ENCODE results near the gene SPINK1. TPM values are rescaled to one million over a fixed set of nuclear protein-coding genes. Genes with fewer than 3 reads are reported as not detected.
"Not testable (repeated sequence)": the region's sequence is repeated elsewhere in the genome, so short reads cannot be mapped to it uniquely, and the experiment has no call there.

Gene SPINK1
- total and polyA plus RNA-seq, 2 donors from 2014 or later, result 2.2 to 234 TPM

DNA sequence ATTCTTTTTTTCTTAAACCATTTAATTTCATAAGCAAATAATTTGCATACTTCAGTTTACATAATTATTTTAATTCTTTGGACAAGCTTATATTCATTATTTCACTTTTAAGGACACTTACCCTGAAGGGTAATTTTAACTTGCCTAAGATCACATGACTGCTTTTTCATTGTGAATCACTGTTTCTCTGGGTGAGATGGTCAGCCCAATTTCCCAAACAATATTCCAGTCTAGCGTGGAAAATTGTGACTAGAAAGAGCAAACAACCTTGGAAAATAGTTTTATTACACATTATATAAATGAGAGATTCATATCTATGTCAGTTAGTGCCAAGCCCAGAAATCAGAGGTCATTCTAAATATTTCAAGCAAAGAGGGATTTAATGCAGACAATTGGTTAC, 27.5 kb downstream of the SPINK1 start:
- no peaks in the 10 kb centered on the region for H3K9me3 ChIP-seq (ENCODE audit: control insufficient read depth in 2 of 3, insufficient read depth in 1 of 3, low read length in 3 of 3)
- no peak overlapping the region for H3K9ac ChIP-seq (ENCODE audit: low read length in 3 of 3)
- intact Hi-C loops (cut with DNase I), result no loop called here
- H3K27ac ChIP-seq (ENCODE audit: low read depth in 2 of 2, low read length in 2 of 2), result no peak overlapping the region
- no peak overlapping the region for H3K4me3 ChIP-seq (ENCODE audit: low read length in 3 of 3)
- TF ChIP-seq, protein P1, sequence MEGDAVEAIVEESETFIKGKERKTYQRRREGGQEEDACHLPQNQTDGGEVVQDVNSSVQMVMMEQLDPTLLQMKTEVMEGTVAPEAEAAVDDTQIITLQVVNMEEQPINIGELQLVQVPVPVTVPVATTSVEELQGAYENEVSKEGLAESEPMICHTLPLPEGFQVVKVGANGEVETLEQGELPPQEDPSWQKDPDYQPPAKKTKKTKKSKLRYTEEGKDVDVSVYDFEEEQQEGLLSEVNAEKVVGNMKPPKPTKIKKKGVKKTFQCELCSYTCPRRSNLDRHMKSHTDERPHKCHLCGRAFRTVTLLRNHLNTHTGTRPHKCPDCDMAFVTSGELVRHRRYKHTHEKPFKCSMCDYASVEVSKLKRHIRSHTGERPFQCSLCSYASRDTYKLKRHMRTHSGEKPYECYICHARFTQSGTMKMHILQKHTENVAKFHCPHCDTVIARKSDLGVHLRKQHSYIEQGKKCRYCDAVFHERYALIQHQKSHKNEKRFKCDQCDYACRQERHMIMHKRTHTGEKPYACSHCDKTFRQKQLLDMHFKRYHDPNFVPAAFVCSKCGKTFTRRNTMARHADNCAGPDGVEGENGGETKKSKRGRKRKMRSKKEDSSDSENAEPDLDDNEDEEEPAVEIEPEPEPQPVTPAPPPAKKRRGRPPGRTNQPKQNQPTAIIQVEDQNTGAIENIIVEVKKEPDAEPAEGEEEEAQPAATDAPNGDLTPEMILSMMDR (IDR thresholded peaks at IDR 0.05; ENCODE audit: borderline replicate concordance, extremely low read depth, insufficient read depth), result no peak
- FAIRE-seq (no peak), DNase-seq (no peak)
- H3K36me3 ChIP-seq (ENCODE audit: control insufficient read depth in 2 of 3, insufficient read depth in 3 of 3, low read length in 3 of 3), result no peaks in the 10 kb centered on the region
- no peaks in the 10 kb centered on the region for H3K27me3 ChIP-seq (ENCODE audit: control insufficient read depth, insufficient read depth, low read length)
- H3K4me1 ChIP-seq (ENCODE audit: control insufficient read depth in 2 of 3, insufficient read depth in 2 of 3, low read depth in 1 of 3, low read length in 3 of 3), result no peaks in the 10 kb centered on the region

- H3K9me3 ChIP-seq (ENCODE audit: control insufficient read depth in 2 of 3, insufficient read depth in 1 of 3, low read length in 3 of 3); FAIRE-seq; H3K27ac ChIP-seq (ENCODE audit: low read depth in 2 of 2, low read length in 2 of 2); DNase-seq; intact Hi-C loops (cut with DNase I); H3K9ac ChIP-seq (ENCODE audit: low read length in 3 of 3); H3K4me1 ChIP-seq (ENCODE audit: control insufficient read depth in 2 of 3, insufficient read depth in 2 of 3, low read depth in 1 of 3, low read length in 3 of 3); H3K27me3 ChIP-seq (ENCODE audit: control insufficient read depth, insufficient read depth, low read length); H3K36me3 ChIP-seq (ENCODE audit: control insufficient read depth in 2 of 3, insufficient read depth in 3 of 3, low read length in 3 of 3); H3K4me3 ChIP-seq (ENCODE audit: low read length in 3 of 3): not testable (repeated sequence)
These were observed 28.3 kb downstream of the SPINK1 start for GRCh38 chr5:147803161-147803560.

DNA sequence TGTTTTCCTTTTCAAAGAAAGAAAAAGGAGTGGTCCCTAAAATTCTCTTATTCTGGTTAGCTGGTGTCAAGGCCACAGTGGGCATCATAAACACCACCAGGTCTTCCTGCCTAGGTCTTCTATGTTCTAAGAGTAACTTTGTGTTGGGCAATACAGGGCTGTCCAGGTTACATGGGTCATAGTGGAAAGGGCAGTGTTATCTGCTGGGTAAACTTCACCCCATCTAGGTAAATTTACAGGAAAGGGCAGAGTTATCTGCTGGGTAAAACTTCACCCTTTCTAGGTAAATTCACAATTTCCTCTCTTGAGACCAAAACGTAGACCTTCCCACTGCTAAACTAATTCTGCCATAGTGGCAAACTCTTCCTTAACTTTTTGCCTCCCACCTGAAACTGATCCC, 30.0 kb downstream of the SPINK1 start:
- no peaks in the 10 kb centered on the region for H3K36me3 ChIP-seq (ENCODE audit: control insufficient read depth in 2 of 3, insufficient read depth in 3 of 3, low read length in 3 of 3)
- no peaks in the 10 kb centered on the region for H3K27me3 ChIP-seq (ENCODE audit: control insufficient read depth, insufficient read depth, low read length)
- no peak overlapping the region for H3K4me3 ChIP-seq (ENCODE audit: low read length in 3 of 3)
- no peak overlapping the region for H3K9ac ChIP-seq (ENCODE audit: low read length in 3 of 3)
- no peaks in the 10 kb centered on the region for H3K4me1 ChIP-seq (ENCODE audit: control insufficient read depth in 2 of 3, insufficient read depth in 2 of 3, low read depth in 1 of 3, low read length in 3 of 3)
- no peaks in the 10 kb centered on the region for H3K9me3 ChIP-seq (ENCODE audit: control insufficient read depth in 2 of 3, insufficient read depth in 1 of 3, low read length in 3 of 3)
- DNase-seq (no peak), FAIRE-seq (no peak)
- intact Hi-C loops (cut with DNase I), result no loop called here
- TF ChIP-seq, protein P1 (IDR thresholded peaks at IDR 0.05; ENCODE audit: borderline replicate concordance, extremely low read depth, insufficient read depth), result no peak
- no peak overlapping the region for H3K27ac ChIP-seq (ENCODE audit: low read depth in 2 of 2, low read length in 2 of 2)

DNA sequence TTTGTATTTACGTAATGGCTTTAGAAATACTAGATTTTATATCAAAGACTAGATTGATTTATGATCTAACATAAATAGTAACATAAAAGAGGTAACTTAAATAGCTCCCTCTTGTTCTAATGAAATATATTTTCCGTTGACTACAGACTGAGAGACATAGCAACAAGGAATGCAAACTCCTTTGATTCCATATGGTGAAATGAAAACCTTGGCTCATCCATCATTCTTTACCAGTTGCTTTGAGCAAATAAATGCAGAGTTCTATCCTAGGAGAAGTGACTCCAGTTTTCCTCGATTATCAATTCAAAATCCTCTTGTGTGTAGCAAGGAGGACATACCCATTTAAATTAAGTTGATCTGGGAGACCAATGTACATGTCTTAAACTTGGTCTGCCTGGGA, 31.0 kb downstream of the SPINK1 start:
- no peaks in the 10 kb centered on the region for H3K36me3 ChIP-seq (ENCODE audit: control insufficient read depth in 2 of 3, insufficient read depth in 3 of 3, low read length in 3 of 3)
- DNase-seq, result no peak
- H3K27ac ChIP-seq (ENCODE audit: low read depth in 2 of 2, low read length in 2 of 2), result no peak overlapping the region
- intact Hi-C loops (cut with DNase I), result no loop called here
- no peak for FAIRE-seq
- H3K4me3 ChIP-seq (ENCODE audit: low read length in 3 of 3), result no peak overlapping the region
- TF ChIP-seq, protein P1 (IDR thresholded peaks at IDR 0.05; ENCODE audit: borderline replicate concordance, extremely low read depth, insufficient read depth), result no peak
- no peaks in the 10 kb centered on the region for H3K4me1 ChIP-seq (ENCODE audit: control insufficient read depth in 2 of 3, insufficient read depth in 2 of 3, low read depth in 1 of 3, low read length in 3 of 3)
- H3K27me3 ChIP-seq (ENCODE audit: control insufficient read depth, insufficient read depth, low read length), result no peaks in the 10 kb centered on the region
- H3K9me3 ChIP-seq (ENCODE audit: control insufficient read depth in 2 of 3, insufficient read depth in 1 of 3, low read length in 3 of 3), result no peaks in the 10 kb centered on the region
- H3K9ac ChIP-seq (ENCODE audit: low read length in 3 of 3), result no peak overlapping the region

Measured in kidney (tissue), 14 donors.